Panc1 (cell line): Measurements from ENCODE around the gene DNAH9.

Experiments
- POLR2AphosphoS5 ChIP-seq: IDR thresholded peaks from 2 replicates; pipeline ENCODE4 v1.6.1; 2012; ENCODE audit warnings: mild to moderate bottlenecking, low read depth, low read length, moderate library complexity
- SIN3A ChIP-seq: IDR thresholded peaks from 2 replicates; pipeline ENCODE4 v1.6.1; 2012; ENCODE audit warnings: low read depth, mild to moderate bottlenecking, low read length, moderate library complexity, borderline replicate concordance; ENCODE audit not compliant: insufficient read depth
- TCF7L2 ChIP-seq: IDR thresholded peaks from 2 replicates; pipeline ENCODE4 v1.6.1; 2011; ENCODE audit warnings: mild to moderate bottlenecking, low read depth, low read length, inconsistent platforms
- TF ChIP-seq, protein P1 (sequence below): fragments of 450-650 bp; IDR thresholded peaks from 2 replicates; pipeline ENCODE4 v1.5.1; 2017; ENCODE audit warnings: mild to moderate bottlenecking
- TF ChIP-seq, protein P2 (sequence below), 2 experiments: IDR thresholded peaks; 2 replicates each; pipeline ENCODE4 v1.6.1; 2011 to 2012; ENCODE audit warnings: low read depth in 2 of 2, control low read depth in 1 of 2, low read length in 1 of 2, mild to moderate bottlenecking in 1 of 2, moderate library complexity in 1 of 2; ENCODE audit not compliant: insufficient read depth in 1 of 2

DNA sequence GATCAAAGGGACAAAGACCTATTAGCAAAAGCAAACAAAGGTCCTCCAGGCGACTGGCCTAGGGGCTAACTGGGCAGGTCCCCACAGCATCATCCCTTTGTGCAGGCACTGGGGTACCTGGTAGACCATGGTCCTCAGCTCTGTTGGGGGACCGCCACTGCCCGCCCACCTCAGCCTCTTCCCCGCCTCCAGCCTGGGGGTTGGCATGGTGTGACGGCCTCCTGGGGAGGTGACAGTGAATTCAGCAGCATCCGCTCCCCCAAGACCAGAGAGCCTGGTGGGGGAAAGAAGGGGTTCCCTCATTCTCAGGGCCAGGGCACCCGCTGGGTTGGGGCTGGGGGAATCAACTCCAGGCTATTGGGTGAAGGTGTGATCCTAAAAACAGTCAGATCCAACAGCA, 38.7 kb upstream of the DNAH9 start:
- TF ChIP-seq, protein P1, sequence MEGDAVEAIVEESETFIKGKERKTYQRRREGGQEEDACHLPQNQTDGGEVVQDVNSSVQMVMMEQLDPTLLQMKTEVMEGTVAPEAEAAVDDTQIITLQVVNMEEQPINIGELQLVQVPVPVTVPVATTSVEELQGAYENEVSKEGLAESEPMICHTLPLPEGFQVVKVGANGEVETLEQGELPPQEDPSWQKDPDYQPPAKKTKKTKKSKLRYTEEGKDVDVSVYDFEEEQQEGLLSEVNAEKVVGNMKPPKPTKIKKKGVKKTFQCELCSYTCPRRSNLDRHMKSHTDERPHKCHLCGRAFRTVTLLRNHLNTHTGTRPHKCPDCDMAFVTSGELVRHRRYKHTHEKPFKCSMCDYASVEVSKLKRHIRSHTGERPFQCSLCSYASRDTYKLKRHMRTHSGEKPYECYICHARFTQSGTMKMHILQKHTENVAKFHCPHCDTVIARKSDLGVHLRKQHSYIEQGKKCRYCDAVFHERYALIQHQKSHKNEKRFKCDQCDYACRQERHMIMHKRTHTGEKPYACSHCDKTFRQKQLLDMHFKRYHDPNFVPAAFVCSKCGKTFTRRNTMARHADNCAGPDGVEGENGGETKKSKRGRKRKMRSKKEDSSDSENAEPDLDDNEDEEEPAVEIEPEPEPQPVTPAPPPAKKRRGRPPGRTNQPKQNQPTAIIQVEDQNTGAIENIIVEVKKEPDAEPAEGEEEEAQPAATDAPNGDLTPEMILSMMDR, result no peak
- no peak for TF ChIP-seq POLR2AphosphoS5
- no peak for TF ChIP-seq SIN3A
- TF ChIP-seq, protein P2, sequence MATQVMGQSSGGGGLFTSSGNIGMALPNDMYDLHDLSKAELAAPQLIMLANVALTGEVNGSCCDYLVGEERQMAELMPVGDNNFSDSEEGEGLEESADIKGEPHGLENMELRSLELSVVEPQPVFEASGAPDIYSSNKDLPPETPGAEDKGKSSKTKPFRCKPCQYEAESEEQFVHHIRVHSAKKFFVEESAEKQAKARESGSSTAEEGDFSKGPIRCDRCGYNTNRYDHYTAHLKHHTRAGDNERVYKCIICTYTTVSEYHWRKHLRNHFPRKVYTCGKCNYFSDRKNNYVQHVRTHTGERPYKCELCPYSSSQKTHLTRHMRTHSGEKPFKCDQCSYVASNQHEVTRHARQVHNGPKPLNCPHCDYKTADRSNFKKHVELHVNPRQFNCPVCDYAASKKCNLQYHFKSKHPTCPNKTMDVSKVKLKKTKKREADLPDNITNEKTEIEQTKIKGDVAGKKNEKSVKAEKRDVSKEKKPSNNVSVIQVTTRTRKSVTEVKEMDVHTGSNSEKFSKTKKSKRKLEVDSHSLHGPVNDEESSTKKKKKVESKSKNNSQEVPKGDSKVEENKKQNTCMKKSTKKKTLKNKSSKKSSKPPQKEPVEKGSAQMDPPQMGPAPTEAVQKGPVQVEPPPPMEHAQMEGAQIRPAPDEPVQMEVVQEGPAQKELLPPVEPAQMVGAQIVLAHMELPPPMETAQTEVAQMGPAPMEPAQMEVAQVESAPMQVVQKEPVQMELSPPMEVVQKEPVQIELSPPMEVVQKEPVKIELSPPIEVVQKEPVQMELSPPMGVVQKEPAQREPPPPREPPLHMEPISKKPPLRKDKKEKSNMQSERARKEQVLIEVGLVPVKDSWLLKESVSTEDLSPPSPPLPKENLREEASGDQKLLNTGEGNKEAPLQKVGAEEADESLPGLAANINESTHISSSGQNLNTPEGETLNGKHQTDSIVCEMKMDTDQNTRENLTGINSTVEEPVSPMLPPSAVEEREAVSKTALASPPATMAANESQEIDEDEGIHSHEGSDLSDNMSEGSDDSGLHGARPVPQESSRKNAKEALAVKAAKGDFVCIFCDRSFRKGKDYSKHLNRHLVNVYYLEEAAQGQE (IDR thresholded peaks at IDR 0.05; ENCODE audit: insufficient read depth in 1 of 2, low read depth in 2 of 2, low read length in 1 of 2), result no peak
- TF ChIP-seq TCF7L2, result no peak
